Measurements from ENCODE around the gene RPL39.

DNA sequence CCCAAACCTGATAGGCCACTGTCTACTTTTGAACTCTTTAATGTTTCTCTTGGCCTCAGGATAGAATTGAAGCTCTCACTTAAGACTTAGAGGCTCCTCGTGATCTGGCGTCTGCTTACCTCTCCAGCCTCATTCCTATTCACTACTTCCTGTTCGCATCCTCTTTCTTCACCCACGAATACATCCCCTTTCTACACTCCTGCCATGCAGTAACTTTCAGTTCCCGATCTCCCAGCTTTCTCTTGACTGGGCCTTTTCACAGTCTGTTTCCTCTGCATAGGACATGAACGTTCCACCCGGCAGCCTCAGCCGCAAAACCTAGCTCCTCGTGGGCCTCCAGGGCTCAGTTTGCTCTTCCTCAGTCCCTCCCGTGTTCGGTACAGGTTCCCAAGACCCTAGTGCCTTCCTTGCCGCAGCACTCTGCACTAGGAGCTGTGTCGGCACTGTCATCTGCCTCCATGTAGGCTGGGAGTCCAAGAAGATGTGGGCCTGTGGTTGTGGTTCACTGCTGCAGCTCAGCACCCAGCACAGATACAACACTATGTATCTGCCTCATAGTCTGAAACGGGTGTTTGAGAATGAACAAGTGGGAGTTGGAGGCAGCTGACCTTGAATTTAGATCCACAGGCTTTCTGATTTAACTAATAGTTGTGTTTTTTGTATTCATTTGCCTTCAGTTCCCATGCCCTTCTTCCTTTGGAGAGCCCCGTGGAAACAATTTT lies 15.8 kb downstream of the RPL39 start:
- TF ChIP-seq, protein P1, sequence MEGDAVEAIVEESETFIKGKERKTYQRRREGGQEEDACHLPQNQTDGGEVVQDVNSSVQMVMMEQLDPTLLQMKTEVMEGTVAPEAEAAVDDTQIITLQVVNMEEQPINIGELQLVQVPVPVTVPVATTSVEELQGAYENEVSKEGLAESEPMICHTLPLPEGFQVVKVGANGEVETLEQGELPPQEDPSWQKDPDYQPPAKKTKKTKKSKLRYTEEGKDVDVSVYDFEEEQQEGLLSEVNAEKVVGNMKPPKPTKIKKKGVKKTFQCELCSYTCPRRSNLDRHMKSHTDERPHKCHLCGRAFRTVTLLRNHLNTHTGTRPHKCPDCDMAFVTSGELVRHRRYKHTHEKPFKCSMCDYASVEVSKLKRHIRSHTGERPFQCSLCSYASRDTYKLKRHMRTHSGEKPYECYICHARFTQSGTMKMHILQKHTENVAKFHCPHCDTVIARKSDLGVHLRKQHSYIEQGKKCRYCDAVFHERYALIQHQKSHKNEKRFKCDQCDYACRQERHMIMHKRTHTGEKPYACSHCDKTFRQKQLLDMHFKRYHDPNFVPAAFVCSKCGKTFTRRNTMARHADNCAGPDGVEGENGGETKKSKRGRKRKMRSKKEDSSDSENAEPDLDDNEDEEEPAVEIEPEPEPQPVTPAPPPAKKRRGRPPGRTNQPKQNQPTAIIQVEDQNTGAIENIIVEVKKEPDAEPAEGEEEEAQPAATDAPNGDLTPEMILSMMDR (IDR thresholded peaks at IDR 0.05; ENCODE audit: insufficient read depth, low read length) = no peak
- TF ChIP-seq POLR2AphosphoS5 (IDR thresholded peaks at IDR 0.05; ENCODE audit: low read depth) = no peak
